ENCODE results near the gene LRRFIP2.
"Not testable (repeated sequence)": the region's sequence is repeated elsewhere in the genome, so short reads cannot be mapped to it uniquely, and the experiment has no call there.

DNA sequence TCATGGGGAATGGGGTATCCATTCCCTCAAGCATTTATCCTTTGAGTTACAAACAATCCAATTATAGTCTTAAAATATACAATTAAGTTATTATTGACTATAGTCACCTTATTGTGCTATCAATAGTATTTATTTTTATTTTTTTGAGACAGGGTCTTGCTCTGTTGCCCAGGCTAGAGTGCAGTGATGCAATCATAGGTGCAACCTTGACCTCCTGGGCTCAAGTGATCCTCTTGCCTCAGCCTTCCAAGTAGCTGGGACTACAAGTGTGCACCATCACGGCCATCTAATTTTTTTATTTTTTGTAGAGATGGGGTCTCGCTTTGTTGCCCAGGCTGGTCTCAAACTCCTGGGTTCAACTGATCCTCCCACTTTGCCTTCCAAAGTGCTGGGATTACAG is 48.2 kb upstream of the LRRFIP2 start:
- TF ChIP-seq ZNF274 (IDR thresholded peaks at IDR 0.05; ENCODE audit: low read depth, low read length); YY1 (IDR thresholded peaks at IDR 0.05; ENCODE audit: insufficient read depth, insufficient read length); SUZ12 (IDR thresholded peaks at IDR 0.05; ENCODE audit: extremely low read depth, insufficient read depth, insufficient read length): not testable (repeated sequence)

All from NT2/D1 (cell line).